H1 (cell line): ENCODE measurements around the gene UBR1. TPM values are rescaled to one million over a fixed set of nuclear protein-coding genes. Genes with fewer than 3 reads are reported as not detected.

ENCODE experiments used
- BACH1 ChIP-seq: IDR thresholded peaks from 2 replicates; pipeline ENCODE4 v1.6.1; 2012; ENCODE audit warnings: low read length, improper control_type of control experiment
- GTF2F1 ChIP-seq: IDR thresholded peaks from 2 replicates; pipeline ENCODE4 v1.6.1; 2012; ENCODE audit warnings: low read depth, low read length, improper control_type of control experiment, borderline replicate concordance
- RNF2 ChIP-seq: fragments of 200-900, 300-1000 bp; sonication (generic); IDR thresholded peaks from 2 replicates; pipeline ENCODE4 v1.7.1; 2016; ENCODE audit warnings: borderline replicate concordance, low read depth, mild to moderate bottlenecking, antibody characterized with exemption, low read length; ENCODE audit not compliant: poor library complexity, severe bottlenecking; ENCODE audit errors: missing control alignments
- SIX5 ChIP-seq: IDR thresholded peaks from 2 replicates; pipeline ENCODE4 v1.6.1; 2011; ENCODE audit warnings: mild to moderate bottlenecking, low read depth, low read length
- SUZ12 ChIP-seq: fragments of 200-600 bp; sonication (generic); IDR thresholded peaks from 2 replicates; pipeline ENCODE4 v1.6.1; 2012; ENCODE audit warnings: mild to moderate bottlenecking, inconsistent platforms, low read length, moderate library complexity, mixed read lengths
- polyA plus RNA-seq, 7 experiments: library from polyadenylated mRNA; depleted of rRNA in 3 of 7; stranded (reverse) in 5 of 7; unstranded in 2 of 7; fragments of >200 nt in 5 of 7; fragments of 200-250 nt in 2 of 7; gene quantifications; 1 replicate in 5 of 7; 2 replicates in 1 of 7; 4 replicates in 1 of 7; pipeline versions ENCODE4 v1.2.1 to v1.2.3, GENCODE V29; 2011 to 2013; ENCODE audit warnings: missing spikeins in 2 of 7, mixed read lengths in 2 of 7
- total RNA-seq: library from RNA; stranded (reverse); fragmentation: NEBNext Ultra II Directional; extraction: Animal tissue kit (Norgen Biotek cat#: 25700); gene quantifications from 2 replicates; pipeline ENCODE4 v1.2.1, GENCODE V29; 2021
- TF ChIP-seq, protein P1 (sequence below): fragments of 300-600 bp; sonication (generic); IDR thresholded peaks from 2 replicates; pipeline ENCODE4 v1.7.1; 2012; ENCODE audit warnings: low read length, moderate library complexity, mild to moderate bottlenecking, inconsistent platforms; ENCODE audit not compliant: insufficient replicate concordance
- TF ChIP-seq, protein P2 (sequence below): IDR thresholded peaks from 2 replicates; pipeline ENCODE4 v1.6.1; 2012; ENCODE audit warnings: inconsistent platforms

UBR1 gene
- total and polyA plus RNA-seq, 2 of the 8 experiments (the other 6 are each of a cell fraction or from before 2014, with no cell fraction given): 3.7 to 18.7 TPM

DNA sequence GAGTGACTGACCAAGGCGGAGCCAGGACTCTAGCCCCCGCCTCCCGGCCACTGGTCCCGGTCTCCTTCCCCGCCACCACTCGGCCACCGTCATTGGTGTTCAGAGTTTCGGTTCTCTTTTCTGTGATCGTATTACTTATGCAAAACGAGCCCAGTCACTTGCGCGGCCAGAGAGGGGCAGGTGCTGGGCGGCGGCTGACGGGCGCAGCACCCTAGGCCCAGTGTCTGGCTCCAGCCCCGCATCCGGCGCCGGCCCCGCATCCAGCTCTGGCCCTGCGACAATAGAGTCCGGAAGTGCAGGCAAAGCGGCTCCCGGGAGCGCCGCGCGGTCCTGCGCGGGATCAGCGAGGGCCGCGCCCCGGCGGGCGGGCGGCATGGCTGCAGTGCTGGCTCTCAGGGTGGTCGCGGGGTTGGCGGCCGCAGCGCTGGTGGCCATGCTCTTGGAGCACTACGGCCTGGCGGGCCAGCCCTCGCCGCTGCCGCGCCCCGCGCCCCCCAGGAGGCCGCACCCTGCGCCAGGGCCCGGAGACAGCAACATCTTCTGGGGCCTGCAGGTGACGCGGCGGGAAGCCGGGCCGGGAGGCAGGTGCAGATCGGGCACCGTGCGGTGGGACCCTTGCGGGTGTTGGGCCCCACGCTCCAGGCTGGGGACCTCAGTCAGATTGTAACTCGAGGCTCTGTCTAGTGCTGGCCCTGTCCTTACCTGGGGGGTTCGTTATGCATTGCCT, 27.8 kb upstream of the UBR1 start, which contains the start of gene TMEM62 (continued):
- TF ChIP-seq, protein P1, sequence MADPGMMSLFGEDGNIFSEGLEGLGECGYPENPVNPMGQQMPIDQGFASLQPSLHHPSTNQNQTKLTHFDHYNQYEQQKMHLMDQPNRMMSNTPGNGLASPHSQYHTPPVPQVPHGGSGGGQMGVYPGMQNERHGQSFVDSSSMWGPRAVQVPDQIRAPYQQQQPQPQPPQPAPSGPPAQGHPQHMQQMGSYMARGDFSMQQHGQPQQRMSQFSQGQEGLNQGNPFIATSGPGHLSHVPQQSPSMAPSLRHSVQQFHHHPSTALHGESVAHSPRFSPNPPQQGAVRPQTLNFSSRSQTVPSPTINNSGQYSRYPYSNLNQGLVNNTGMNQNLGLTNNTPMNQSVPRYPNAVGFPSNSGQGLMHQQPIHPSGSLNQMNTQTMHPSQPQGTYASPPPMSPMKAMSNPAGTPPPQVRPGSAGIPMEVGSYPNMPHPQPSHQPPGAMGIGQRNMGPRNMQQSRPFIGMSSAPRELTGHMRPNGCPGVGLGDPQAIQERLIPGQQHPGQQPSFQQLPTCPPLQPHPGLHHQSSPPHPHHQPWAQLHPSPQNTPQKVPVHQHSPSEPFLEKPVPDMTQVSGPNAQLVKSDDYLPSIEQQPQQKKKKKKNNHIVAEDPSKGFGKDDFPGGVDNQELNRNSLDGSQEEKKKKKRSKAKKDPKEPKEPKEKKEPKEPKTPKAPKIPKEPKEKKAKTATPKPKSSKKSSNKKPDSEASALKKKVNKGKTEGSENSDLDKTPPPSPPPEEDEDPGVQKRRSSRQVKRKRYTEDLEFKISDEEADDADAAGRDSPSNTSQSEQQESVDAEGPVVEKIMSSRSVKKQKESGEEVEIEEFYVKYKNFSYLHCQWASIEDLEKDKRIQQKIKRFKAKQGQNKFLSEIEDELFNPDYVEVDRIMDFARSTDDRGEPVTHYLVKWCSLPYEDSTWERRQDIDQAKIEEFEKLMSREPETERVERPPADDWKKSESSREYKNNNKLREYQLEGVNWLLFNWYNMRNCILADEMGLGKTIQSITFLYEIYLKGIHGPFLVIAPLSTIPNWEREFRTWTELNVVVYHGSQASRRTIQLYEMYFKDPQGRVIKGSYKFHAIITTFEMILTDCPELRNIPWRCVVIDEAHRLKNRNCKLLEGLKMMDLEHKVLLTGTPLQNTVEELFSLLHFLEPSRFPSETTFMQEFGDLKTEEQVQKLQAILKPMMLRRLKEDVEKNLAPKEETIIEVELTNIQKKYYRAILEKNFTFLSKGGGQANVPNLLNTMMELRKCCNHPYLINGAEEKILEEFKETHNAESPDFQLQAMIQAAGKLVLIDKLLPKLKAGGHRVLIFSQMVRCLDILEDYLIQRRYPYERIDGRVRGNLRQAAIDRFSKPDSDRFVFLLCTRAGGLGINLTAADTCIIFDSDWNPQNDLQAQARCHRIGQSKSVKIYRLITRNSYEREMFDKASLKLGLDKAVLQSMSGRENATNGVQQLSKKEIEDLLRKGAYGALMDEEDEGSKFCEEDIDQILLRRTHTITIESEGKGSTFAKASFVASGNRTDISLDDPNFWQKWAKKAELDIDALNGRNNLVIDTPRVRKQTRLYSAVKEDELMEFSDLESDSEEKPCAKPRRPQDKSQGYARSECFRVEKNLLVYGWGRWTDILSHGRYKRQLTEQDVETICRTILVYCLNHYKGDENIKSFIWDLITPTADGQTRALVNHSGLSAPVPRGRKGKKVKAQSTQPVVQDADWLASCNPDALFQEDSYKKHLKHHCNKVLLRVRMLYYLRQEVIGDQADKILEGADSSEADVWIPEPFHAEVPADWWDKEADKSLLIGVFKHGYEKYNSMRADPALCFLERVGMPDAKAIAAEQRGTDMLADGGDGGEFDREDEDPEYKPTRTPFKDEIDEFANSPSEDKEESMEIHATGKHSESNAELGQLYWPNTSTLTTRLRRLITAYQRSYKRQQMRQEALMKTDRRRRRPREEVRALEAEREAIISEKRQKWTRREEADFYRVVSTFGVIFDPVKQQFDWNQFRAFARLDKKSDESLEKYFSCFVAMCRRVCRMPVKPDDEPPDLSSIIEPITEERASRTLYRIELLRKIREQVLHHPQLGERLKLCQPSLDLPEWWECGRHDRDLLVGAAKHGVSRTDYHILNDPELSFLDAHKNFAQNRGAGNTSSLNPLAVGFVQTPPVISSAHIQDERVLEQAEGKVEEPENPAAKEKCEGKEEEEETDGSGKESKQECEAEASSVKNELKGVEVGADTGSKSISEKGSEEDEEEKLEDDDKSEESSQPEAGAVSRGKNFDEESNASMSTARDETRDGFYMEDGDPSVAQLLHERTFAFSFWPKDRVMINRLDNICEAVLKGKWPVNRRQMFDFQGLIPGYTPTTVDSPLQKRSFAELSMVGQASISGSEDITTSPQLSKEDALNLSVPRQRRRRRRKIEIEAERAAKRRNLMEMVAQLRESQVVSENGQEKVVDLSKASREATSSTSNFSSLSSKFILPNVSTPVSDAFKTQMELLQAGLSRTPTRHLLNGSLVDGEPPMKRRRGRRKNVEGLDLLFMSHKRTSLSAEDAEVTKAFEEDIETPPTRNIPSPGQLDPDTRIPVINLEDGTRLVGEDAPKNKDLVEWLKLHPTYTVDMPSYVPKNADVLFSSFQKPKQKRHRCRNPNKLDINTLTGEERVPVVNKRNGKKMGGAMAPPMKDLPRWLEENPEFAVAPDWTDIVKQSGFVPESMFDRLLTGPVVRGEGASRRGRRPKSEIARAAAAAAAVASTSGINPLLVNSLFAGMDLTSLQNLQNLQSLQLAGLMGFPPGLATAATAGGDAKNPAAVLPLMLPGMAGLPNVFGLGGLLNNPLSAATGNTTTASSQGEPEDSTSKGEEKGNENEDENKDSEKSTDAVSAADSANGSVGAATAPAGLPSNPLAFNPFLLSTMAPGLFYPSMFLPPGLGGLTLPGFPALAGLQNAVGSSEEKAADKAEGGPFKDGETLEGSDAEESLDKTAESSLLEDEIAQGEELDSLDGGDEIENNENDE: no peak
- TF ChIP-seq GTF2F1 (no peak), RNF2 (peak; percentile 25), SIX5 (no peak), SUZ12 (peak; percentile 71), BACH1 (no peak)
- TF ChIP-seq, protein P2, sequence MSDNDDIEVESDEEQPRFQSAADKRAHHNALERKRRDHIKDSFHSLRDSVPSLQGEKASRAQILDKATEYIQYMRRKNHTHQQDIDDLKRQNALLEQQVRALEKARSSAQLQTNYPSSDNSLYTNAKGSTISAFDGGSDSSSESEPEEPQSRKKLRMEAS: peak; percentile 28; the same call in 1 of the 2 replicates
